GM12891 (cell line): Measurements from ENCODE around the gene LBHD2.

ENCODE experiments used
- PAX5 ChIP-seq: IDR thresholded peaks from 2 replicates; pipeline ENCODE4 v1.6.1; 2011; ENCODE audit warnings: low read length, moderate library complexity, mild to moderate bottlenecking; ENCODE audit not compliant: insufficient read depth, severe bottlenecking
- POLR2AphosphoS5 ChIP-seq: IDR thresholded peaks from 2 replicates; pipeline ENCODE4 v1.6.1; 2011; ENCODE audit warnings: low read depth, low read length, control low read depth

DNA sequence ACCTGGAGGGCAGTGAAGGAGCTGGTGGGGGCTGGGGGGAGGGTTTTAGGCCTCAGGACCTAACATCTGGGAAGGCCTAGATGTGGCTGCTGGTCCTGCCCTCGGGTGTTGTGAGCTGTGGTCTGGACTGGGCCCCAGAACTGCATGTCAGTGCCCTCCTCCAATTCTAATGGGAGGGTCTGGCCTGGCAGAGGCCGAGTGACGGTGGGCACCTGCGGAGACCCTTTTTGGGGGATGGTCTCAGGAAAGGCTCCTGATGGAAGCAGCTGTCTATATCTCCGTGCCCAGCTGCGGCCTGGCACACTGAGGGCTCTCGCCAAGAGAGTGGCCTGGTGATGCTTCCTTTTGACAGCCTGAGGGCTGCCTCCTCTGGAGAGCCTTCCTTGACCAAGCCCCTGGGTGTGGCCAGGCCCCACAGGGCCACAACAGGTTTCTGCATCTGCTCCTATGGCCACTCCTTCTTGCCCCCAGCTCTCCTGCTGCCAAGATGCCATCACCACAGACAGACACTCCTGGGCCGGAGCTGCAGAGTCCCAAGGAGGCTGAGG is 15.8 kb downstream of the LBHD2 start:
- no peak for TF ChIP-seq PAX5
- TF ChIP-seq POLR2AphosphoS5: no peak
